HEK293T (cell line): ENCODE measurements around the gene C15orf39.
"Not testable (repeated sequence)": the region's sequence is repeated elsewhere in the genome, so short reads cannot be mapped to it uniquely, and the experiment has no call there.

Experiments used
- CTCF ChIA-PET: fragments of 350-600 bp; formaldehyde crosslinking; extraction: SDS; loops from one replicate; lab custom pipeline; 2021; ENCODE audit warnings: antibody characterized with exemption, inconsistent platforms; lab: Yijun Ruan, JAX
- POLR2A ChIA-PET: fragments of 350-600 bp; formaldehyde crosslinking; extraction: SDS; loops from one replicate; lab custom pipeline; 2020; ENCODE audit warnings: antibody characterized with exemption, inconsistent platforms; lab: Yijun Ruan, JAX
- DNase-seq: peaks from one replicate; pipeline ENCODE4 v3.0.0; 2012; ENCODE audit warnings: mixed read lengths; ENCODE audit errors: extremely low spot score
- BHLHE40 ChIP-seq: fragments of 450-650 bp; IDR thresholded peaks from 2 replicates; pipeline ENCODE4 v1.6.1; 2016; ENCODE audit warnings: mild to moderate bottlenecking, moderate library complexity, borderline replicate concordance
- CTBP1 ChIP-seq: fragments of 450-650 bp; IDR thresholded peaks from 2 replicates; pipeline ENCODE4 v1.6.1; 2016; ENCODE audit warnings: borderline replicate concordance
- ELF4 ChIP-seq: fragments of 450-650 bp; IDR thresholded peaks from 2 replicates; pipeline ENCODE4 v1.6.1; 2017; ENCODE audit warnings: antibody characterized with exemption
- FOXA1 ChIP-seq: fragments of 450-650 bp; IDR thresholded peaks from 2 replicates; pipeline ENCODE4 v1.6.1; 2016; ENCODE audit warnings: mild to moderate bottlenecking
- FOXK2 ChIP-seq: fragments of 450-650 bp; IDR thresholded peaks from 2 replicates; pipeline ENCODE4 v1.6.1; 2016; ENCODE audit warnings: mild to moderate bottlenecking
- FOXM1 ChIP-seq: fragments of 450-650 bp; IDR thresholded peaks from 2 replicates; pipeline ENCODE4 v1.6.1; 2017; ENCODE audit warnings: mild to moderate bottlenecking, borderline replicate concordance
- HDGF ChIP-seq: fragments of 450-650 bp; IDR thresholded peaks from 2 replicates; pipeline ENCODE4 v1.6.1; 2017; ENCODE audit warnings: antibody characterized with exemption, borderline replicate concordance
- L3MBTL2 ChIP-seq: fragments of 450-650 bp; conservative IDR thresholded peaks from 2 replicates; pipeline ENCODE4 v1.6.1; 2016; ENCODE audit warnings: mild to moderate bottlenecking
- LEF1 ChIP-seq: fragments of 450-650 bp; IDR thresholded peaks from 2 replicates; pipeline ENCODE4 v1.6.1; 2017; ENCODE audit warnings: mild to moderate bottlenecking, borderline replicate concordance
- NFRKB ChIP-seq: fragments of 450-650 bp; IDR thresholded peaks from 2 replicates; pipeline ENCODE4 v1.6.1; 2016; ENCODE audit warnings: mild to moderate bottlenecking, moderate library complexity
- PKNOX1 ChIP-seq: fragments of 450-650 bp; IDR thresholded peaks from 2 replicates; pipeline ENCODE4 v1.6.1; 2016
- SP1 ChIP-seq: fragments of 450-650 bp; IDR thresholded peaks from 2 replicates; pipeline ENCODE4 v1.6.1; 2017
- SUZ12 ChIP-seq: fragments of 450-650 bp; IDR thresholded peaks from 2 replicates; pipeline ENCODE4 v1.6.1; 2016; ENCODE audit warnings: mild to moderate bottlenecking
- TARDBP ChIP-seq: fragments of 450-650 bp; IDR thresholded peaks from 2 replicates; pipeline ENCODE4 v1.6.1; 2016
- ZNF384 ChIP-seq: fragments of 450-650 bp; IDR thresholded peaks from 2 replicates; pipeline ENCODE4 v1.6.1; 2016

The C15orf39 gene

GRCh38 chr15:75224281-75224680, 22.6 kb downstream of the C15orf39 start:
- CTCF ChIA-PET = no interaction called here
- DNase-seq = no peak
- TF ChIP-seq LEF1 (no peak), TARDBP (no peak), HDGF (no peak), ELF4 (no peak), FOXM1 (no peak), SUZ12 (no peak), L3MBTL2 (no peak), BHLHE40 (no peak), FOXK2 (no peak), ZNF384 (no peak), NFRKB (no peak), PKNOX1 (no peak), CTBP1 (no peak)
- POLR2A ChIA-PET = interaction anchor here (1.4 kb wide), 1 partner anchor 13 kb away, joined by 3 read pairs; no protein-coding TSS in a partner anchor

- POLR2A ChIA-PET, DNase-seq, CTCF ChIA-PET: not testable (repeated sequence)
Measured at GRCh38 chr15:75225102-75225836, 23.6 kb downstream of the C15orf39 start.

GRCh38 chr15:75225951-75226732, 24.5 kb downstream of the C15orf39 start:
- POLR2A ChIA-PET = no interaction called here
- CTCF ChIA-PET = interaction anchor here (0.6 kb wide), 1 partner anchor 161 kb away, joined by 4 read pairs; no protein-coding TSS in a partner anchor
- DNase-seq = no peak
- TF ChIP-seq L3MBTL2 (no peak), CTBP1 (no peak), FOXK2 (no peak), TARDBP (no peak), HDGF (no peak), FOXA1 (no peak), BHLHE40 (no peak), FOXM1 (no peak), LEF1 (no peak), ELF4 (no peak), NFRKB (no peak), PKNOX1 (no peak)

GRCh38 chr15:75227112-75227511, 25.4 kb downstream of the C15orf39 start:
- CTCF ChIA-PET, DNase-seq: not testable (repeated sequence)
- POLR2A ChIA-PET = interaction anchor here (1.4 kb wide), 1 partner anchor 10 kb away, joined by 4 read pairs; no protein-coding TSS in a partner anchor

GRCh38 chr15:75227663-75228280, 26.1 kb downstream of the C15orf39 start:
- CTCF ChIA-PET = interaction anchor here (1.1 kb wide), 1 partner anchor 14 kb away, joined by 3 read pairs; no protein-coding TSS in a partner anchor
- TF ChIP-seq CTBP1 (no peak), PKNOX1 (no peak), SP1 (no peak), NFRKB (no peak), BHLHE40 (no peak)
- POLR2A ChIA-PET = interaction anchor here (1.4 kb wide), 1 partner anchor 9 kb away, joined by 4 read pairs; no protein-coding TSS in a partner anchor
- DNase-seq = no peak

- no peak for DNase-seq
- ChIA-PET POLR2A (interaction anchor here (1.4 kb wide), 1 partner anchor 8 kb away, joined by 4 read pairs; no protein-coding TSS in a partner anchor), CTCF (interaction anchor here (1.1 kb wide), 1 partner anchor 13 kb away, joined by 3 read pairs; no protein-coding TSS in a partner anchor)
- no peak for TF ChIP-seq SUZ12
- TF ChIP-seq ZNF384 = no peak
- no peak for TF ChIP-seq LEF1
- no peak for TF ChIP-seq FOXA1
- TF ChIP-seq ELF4 = no peak
- TF ChIP-seq PKNOX1 = no peak
- TF ChIP-seq TARDBP = no peak
- no peak for TF ChIP-seq BHLHE40
Measured at GRCh38 chr15:75228787-75229186, 27.1 kb downstream of the C15orf39 start.
